ACHN (cell line): Measurements from ENCODE around the gene SHTN1.
A peak's percentile ranks its signal among the peaks of the same experiment; 100 is the strongest.

Experiments used
- DNase-seq: peaks from one replicate; pipeline ENCODE4 v3.0.0-alpha.2; 2015
- in situ Hi-C: cut with HindIII; loops from 2 replicates; pipeline ENCODE4 v1.10.0; 2017; ENCODE audit warnings: low sequenced_read_pairs, low pct_ligation_motif_present, low pct_unique_long_range_greater_than_20kb

Gene SHTN1

DNA sequence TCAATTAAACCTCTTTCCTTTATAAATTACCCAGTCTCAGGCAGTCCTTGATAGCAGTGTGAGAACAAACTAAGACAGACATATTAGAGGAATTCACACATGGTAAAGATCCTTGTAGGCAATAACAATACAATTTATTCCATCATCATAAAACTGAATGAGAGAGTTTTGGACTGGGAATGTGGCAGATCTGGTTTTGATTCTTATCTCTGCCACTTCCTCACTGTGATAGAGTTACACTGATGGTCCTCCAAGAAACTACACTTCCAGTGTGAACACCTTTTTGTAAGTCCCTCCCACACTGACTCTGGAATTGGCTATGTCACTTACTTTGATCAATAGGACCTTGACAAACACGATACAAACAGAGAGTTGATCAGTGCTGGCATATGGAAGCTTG is 152.7 kb downstream of the SHTN1 start:
- DNase-seq = no peak
- in situ Hi-C loops = no loop called here

DNA sequence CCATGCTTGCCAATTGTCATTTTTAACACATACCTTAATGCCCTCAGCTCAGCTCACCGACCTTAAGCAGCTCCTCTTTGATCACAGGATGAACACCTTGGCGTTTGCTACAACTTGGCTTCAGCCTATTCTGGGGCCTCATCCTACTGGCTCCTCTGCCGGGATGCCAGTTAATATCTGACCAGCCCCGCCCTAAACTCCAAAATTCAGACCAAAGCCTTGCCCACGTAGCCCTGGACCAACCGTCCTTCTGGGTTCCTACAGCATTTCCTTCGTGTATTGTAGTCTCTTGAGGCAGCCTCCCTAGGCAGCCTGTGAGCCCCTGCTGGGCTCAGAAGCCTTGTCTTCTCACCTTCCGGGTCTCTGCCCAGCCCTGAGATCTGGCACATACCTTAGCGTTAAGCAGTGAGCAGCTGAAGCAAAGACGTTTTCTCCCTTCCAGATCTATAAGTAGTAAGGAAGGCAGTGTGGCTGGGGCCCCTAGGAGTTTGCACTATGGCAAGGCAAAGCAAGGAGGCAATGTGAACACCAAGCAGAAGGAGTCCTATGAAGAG is 154.9 kb downstream of the SHTN1 start:
- DNase-seq = peak; percentile 27
- in situ Hi-C loops = no loop called here

DNA sequence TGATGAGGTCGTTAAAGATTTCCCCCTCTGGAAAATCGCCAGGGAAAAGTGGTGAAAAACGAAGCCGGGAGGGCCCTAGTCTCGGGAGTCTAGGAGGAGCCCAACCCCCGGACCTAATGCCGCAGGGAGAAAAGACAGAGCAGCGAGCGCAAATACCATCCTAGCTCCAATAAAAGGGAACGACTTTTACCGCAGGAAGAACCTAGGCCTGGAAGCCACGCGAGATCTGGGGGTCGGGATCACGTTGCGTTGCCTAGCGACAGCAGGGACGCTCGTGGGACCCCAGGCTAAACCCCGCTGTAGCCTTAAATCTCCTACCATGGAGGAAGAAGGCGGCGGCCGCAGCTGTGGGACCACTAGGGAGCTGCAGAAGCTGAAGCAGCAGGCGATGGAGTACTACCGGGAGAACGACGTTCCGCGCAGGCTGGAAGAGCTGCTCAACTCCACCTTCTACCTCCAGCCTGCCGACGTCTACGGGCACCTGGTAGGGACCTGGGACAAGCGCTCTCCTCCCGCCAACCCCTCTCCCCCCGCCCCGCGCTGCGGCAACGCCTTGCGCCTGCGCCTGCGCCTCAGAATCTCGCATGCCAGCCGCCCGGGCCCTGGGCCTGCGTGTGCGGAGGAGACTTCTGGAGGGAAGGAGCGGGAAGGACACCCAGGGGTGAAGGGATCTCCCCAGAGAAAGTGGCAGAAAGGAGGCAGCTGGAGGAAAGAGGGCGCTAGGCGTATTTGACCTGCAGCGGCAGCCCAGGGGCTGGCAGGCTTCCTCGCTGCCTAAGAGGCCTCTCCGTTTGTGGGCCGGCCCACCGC is 155.5 kb downstream of the SHTN1 start, which contains the start of gene ENO4:
Gene ENO4 (plus strand): TSS at position 252 of the 810 bp plus-strand sequence. CDS start 68 bp downstream, at position 320.
- DNase-seq = peak; percentile 94

DNA sequence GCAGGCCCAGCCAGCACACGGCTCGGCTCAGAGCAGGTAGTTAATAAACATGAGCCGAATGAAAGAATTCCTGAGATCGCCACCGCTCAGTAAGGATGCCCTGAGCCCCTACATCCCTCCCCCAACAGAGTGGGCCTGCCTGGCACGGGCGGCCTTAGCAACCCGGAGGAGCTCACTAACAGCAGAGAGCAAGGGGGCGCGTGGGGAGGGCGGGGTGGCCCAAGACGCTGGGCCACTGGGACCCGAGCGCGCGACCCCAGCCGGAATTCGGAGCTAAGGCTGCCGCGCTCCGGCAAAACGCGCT is 156.1 kb downstream of the SHTN1 start:
- DNase-seq = no peak
- in situ Hi-C loops = no loop called here

More for the DNA sequence above, 155.5 kb downstream of the SHTN1 start, which contains the start of gene ENO4:
- in situ Hi-C loops = no loop called here

DNA sequence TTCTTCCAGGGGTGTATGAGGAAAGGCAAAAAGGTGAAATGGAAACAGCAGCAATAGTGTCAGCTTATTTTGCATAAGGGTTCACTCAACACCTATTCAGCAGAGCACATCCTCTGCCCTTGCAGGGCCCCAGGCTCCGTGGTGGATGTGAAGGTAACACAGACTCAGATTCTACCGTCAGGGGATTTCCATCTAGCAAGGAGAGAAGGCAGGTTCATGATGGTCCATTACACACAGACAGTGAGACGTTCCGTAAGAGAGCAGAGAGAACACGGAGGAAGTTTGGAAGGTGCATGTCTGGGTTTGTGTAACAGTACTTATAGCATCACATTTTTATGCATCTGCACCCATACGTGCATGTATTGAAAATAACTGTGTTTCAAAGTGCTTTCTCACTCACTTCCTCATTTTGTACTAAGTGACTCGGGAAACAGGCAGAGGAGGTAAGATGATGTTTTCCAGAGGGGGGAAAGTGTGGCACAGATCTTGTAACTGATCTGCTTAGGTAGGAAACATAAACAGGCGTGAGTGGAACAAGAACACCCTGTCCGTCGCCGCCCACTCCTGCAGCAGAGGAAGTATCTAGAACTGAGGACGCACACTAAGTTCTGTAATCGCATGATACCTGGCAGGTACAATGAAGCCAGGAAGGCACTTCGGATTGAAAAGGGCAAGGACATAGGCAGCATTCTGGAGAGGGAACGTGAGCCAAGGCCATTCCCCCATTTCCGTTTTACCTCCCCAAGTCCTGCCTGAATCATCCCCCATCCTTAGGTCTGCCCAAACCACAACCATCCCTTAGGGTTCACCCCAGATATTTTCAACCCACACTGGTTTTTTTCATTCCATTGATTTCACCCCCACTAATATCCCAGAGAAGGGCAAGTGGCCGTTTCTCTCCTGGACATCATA is 156.7 kb downstream of the SHTN1 start:
- in situ Hi-C loops = no loop called here
- peak; percentile 36 for DNase-seq

DNA sequence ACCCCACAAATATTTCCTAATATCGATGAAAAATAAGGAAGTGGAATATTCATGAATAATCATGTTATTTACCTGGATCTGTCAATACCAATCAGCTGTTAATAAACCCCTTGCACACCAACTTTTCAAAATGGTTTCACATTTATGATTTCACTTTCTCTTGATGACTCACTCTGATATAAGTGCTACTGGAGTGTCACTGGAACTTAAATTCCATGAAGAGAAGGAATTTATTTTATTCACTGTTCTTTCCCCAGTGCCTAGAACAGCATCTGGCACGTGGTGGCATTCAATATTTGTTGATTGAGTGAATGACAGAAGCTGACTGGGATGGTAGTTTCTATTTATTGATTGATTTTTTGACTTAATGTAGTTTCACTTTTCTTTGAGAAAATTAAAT is 159.2 kb downstream of the SHTN1 start:
- DNase-seq = peak; percentile 41
- in situ Hi-C loops = no loop called here

DNA sequence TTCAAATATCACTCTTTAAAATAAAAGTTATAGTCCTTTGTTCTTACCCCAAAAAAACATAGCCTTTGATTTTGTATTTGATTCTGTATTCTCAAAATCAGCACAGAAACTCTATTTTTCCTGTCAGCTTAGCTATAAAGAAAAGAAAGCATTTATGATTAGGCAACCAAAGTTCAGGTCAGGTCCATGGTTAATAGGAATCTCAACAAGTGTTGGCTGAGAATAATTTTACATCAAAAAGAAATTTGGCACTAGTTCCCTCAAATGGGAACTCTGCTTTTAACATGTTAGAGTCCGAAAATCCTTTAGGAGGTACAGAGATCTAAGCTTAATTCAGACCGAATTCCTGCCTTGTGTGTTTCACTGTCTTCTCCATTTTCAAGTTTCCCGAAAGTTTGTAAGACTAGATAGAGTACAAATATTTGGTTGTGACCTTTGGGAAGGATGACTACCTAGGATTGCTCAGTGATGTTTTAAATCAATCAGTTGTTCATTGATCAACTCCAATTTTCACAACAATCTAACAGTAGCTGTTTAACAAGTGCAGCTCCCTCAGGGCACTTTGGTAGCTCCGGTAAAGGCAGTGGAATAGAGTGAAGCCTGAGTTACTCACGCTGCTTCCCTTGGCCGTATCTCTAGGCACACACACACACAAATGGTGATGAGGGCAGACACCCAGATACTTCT is 164.5 kb downstream of the SHTN1 start:
- DNase-seq = no peak
- in situ Hi-C loops = no loop called here

DNA sequence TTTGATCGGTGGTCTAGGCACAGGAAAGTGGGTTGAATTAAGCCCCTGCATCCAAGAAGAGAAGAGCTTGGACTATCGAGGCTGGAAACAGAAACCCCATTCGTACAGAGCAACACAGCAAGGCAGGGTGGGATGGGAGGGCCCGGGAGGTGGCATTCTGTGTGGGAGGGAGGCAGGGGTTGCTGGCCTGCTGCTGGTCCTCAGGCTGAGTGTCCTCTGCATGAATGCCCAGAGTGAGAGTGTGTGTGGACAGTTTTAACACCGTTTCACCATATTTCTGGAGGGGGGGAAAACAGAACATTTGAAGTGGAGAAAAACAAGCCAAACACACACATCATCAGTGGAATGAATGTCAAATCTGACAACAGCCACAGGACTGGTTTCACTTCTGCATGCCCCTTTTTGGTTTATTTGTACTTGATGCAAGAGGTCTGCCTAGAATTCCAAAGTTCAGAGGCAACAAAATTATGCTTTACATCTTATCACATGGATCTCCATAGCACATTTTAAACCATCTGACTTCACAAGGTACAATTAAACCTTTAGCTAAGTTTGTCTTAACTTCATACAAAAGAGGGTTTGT is 166.8 kb downstream of the SHTN1 start:
- in situ Hi-C loops = no loop called here
- DNase-seq = no peak

DNA sequence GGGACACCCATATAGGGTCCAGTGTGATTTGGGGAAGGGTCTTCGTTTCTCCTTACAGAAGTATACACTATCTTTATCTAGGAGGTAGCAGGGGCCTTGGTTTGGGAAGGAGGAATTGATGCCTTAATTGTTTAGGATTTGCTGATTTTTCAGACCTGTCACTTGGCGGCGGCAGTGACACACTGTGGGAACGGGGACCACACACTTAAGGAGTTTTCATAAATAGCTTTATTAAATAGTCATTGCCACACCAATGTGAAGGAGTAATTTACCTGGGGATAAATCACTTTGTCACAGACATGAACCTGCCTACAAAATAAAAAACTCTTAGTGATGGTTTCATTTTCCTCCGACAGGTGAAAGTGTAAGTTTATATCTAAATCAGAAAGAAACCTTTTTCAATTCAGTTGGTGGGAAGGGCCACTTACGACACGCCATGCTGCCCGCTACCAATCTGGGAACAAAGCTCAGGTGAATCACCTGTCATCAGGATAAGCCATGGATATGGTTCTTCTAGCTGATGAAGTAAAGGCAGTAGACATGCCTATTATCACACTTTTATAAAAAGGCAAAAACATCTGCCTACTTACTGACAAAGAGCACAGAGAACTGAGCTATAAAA is 168.0 kb downstream of the SHTN1 start:
- no peak for DNase-seq
- in situ Hi-C loops = no loop called here

DNA sequence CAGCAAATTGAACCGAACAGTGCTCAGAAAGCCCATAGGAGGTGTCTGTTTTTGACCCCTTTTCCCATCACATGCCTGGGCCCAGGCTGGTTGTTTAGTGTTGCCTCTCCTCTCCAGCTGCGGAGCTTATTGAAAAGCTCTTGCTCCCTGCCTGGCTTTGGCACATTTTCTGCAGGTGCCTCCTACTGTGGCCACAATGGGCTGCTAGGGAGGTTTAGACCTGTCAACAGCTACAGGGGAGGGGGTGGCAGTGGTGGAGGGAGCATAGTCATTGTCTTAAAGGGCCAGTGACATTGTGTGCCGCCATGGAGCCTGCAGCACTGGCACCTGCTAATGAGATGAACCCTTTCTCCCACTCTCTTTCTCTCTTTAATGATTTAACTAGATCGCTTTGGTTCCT is 168.9 kb downstream of the SHTN1 start:
- in situ Hi-C loops = no loop called here
- DNase-seq = no peak

DNA sequence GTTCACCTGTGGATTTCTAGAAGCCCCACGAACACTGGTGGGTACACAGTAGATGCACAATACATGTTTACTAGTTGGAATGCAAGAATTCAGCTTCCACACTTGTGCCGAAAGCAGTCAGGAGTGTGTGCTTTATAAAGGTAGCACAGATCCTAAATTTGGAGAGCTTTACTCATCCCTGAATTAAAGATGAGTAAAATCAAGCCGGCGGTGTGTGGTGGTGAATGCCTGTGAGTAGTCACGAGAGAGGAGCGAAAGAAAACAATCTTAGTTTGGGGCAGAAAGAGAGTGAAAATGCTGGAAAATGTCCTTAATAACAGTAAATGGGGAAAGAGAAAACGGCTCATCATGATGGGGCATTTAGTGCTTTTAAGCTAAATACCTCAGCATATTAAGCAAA is 169.3 kb downstream of the SHTN1 start:
- in situ Hi-C loops = no loop called here
- DNase-seq = no peak

DNA sequence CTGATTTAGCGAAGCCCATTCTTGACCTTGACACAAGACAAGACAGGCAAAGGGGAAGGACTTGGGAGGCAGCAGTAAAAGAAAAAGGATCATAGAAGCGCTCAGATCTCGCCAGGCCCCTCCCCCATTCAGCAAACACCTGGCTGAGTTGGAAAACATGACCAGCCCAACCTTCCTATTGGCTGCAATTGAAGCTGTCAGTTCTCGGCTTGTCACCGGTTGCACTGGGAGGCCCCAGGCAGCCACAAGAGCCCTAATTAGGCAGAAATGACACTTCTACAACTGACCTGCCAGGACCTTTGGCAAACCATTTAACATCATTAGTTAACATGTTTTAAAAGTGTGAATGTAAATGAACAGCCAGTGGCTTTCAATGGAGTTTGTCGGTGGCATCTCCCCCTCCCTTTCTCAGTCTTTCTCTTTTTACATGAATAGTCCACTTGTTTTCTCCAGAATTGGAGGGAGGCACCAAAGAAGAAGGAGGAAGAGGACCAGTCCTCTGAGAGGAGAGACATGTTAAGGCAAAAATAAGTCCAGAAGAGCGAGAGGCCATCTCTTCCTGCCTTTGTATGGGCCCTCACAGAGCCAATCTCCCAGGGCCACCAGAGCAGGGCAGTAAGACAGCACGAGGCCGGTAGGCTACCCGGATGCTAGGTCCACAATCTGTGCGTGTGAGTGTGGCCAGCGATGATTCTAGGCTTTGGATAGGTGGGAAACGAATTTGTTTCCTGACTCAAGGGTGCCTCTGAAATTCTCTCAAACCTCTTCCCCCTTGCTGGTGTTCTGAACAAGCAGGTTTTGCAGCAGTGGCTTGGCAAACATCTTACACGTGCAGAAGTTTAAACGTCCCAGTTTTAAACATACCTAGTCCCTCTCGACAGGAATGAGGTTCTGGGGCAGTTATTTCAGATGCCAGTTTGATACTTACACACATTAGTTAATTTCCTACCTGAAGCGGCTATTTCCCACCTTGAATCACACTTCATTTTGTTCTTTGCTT is 170.7 kb downstream of the SHTN1 start:
- in situ Hi-C loops = no loop called here
- DNase-seq = no peak

DNA sequence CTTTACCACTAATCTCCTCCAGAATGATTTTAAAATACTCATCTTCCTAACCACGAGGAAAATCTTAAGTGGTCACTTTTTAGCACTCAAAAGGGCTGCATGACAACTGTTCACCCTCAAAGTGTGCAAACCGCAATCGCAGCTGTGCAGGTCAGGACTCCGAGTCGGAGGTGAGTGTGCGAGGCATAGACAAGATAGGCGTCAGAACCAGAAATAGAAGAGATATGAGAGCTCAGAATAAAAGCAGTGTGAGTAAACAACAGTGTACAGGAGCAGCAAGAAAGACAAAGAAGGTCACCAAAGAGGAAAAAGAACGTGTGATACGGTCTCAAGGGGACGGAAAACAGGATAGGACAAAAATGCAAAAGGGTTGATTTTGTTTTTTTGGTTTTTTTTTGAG is 173.2 kb downstream of the SHTN1 start:
- DNase-seq = no peak
- in situ Hi-C loops = no loop called here
